GM23338 (cell line): ENCODE measurements around the gene AKAP13. TPM values are rescaled to one million over a fixed set of nuclear protein-coding genes. Genes with fewer than 3 reads are reported as not detected.

Experiments
- ATAC-seq: fragments of 200-7000 bp; cut with Tn5 transposase; 3 replicates; pipeline ENCODE4 v1.9.1; 2020
- DNase-seq: peaks from one replicate; pipeline ENCODE4 v3.0.0-alpha.2; 2015; ENCODE audit warnings: low spot score
- H2AFZ ChIP-seq: fragments of 200-600 bp; sonication (generic); 2 replicates; pipeline ENCODE4 v1.8.0; 2016; ENCODE audit warnings: antibody characterized with exemption, mild to moderate bottlenecking, moderate library complexity
- H3F3A ChIP-seq: fragments of 200-600 bp; sonication (generic); replicated peaks from 2 replicates; pipeline ENCODE4 v1.8.0; 2017; ENCODE audit warnings: antibody characterized with exemption, mixed run types, low read depth
- H3K27ac ChIP-seq: fragments of 200-600 bp; sonication (generic); 2 replicates; pipeline ENCODE4 v1.6.1; 2016; ENCODE audit warnings: low read depth
- H3K27me3 ChIP-seq: fragments of 200-600 bp; sonication (generic); 2 replicates; pipeline ENCODE4 v1.8.0; 2016; ENCODE audit warnings: mild to moderate bottlenecking, mixed run types, moderate library complexity; ENCODE audit not compliant: insufficient read depth
- H3K36me3 ChIP-seq: fragments of 200-600 bp; sonication (generic); 2 replicates; pipeline ENCODE4 v1.8.0; 2016; ENCODE audit warnings: mild to moderate bottlenecking; ENCODE audit not compliant: insufficient read depth
- H3K4me1 ChIP-seq: fragments of 200-600 bp; sonication (generic); 2 replicates; pipeline ENCODE4 v1.8.0; 2016; ENCODE audit warnings: mild to moderate bottlenecking, moderate library complexity; ENCODE audit not compliant: insufficient read depth
- H3K4me2 ChIP-seq: fragments of 200-600 bp; sonication (generic); 2 replicates; pipeline ENCODE4 v1.7.1; 2017; ENCODE audit warnings: mixed run types
- H3K4me3 ChIP-seq: fragments of 200-600 bp; sonication (generic); 2 replicates; pipeline ENCODE4 v1.6.1; 2016; ENCODE audit warnings: mixed run types
- H3K79me2 ChIP-seq: fragments of 200-600 bp; sonication (generic); replicated peaks from 2 replicates; pipeline ENCODE4 v1.8.0; 2017; ENCODE audit warnings: mild to moderate bottlenecking; ENCODE audit not compliant: insufficient read depth
- H3K9me2 ChIP-seq: fragments of 200-600 bp; sonication (generic); 2 replicates; pipeline ENCODE4 v1.8.0; 2017; ENCODE audit not compliant: insufficient read depth
- H4K20me1 ChIP-seq: fragments of 200-600 bp; sonication (generic); replicated peaks from 2 replicates; pipeline ENCODE4 v1.8.0; 2017; ENCODE audit warnings: mild to moderate bottlenecking; ENCODE audit not compliant: insufficient read depth
- H3K27ac Mint-ChIP-seq: 2 replicates; pipeline ENCODE4 v1.8.0; 2020; ENCODE audit warnings: inconsistent platforms, mild to moderate bottlenecking, moderate library complexity, mixed read lengths
- H3K27me3 Mint-ChIP-seq: 3 replicates; pipeline ENCODE4 v1.8.0; 2022; ENCODE audit warnings: low read depth, mild to moderate bottlenecking, moderate library complexity, mixed read lengths, inconsistent platforms; ENCODE audit not compliant: insufficient read depth, poor library complexity
- H3K36me3 Mint-ChIP-seq: 3 replicates; pipeline ENCODE4 v1.8.0; 2021; ENCODE audit warnings: low read depth, mild to moderate bottlenecking, inconsistent platforms, moderate library complexity, mixed read lengths
- H3K4me1 Mint-ChIP-seq: 3 replicates; pipeline ENCODE4 v1.8.0; 2020; ENCODE audit warnings: mild to moderate bottlenecking, inconsistent platforms, mixed read lengths
- H3K4me3 Mint-ChIP-seq: 3 replicates; pipeline ENCODE4 v1.8.0; 2021; ENCODE audit warnings: moderate library complexity, mild to moderate bottlenecking, inconsistent platforms, mixed read lengths
- H3K9me3 Mint-ChIP-seq: 3 replicates; pipeline ENCODE4 v1.8.0; 2020; ENCODE audit warnings: moderate library complexity, mild to moderate bottlenecking, inconsistent platforms, mixed read lengths
- CREB1 ChIP-seq: fragments of 250-450 bp; sonication (Bioruptor Pico); IDR thresholded peaks from 2 replicates; pipeline ENCODE4 v1.5.0; 2020; ENCODE audit warnings: low read depth, mild to moderate bottlenecking, moderate library complexity
- EZH2 ChIP-seq: fragments of 200-600 bp; sonication (generic); IDR thresholded peaks from one replicate; pipeline ENCODE4 v1.8.0; 2017; ENCODE audit warnings: antibody characterized with exemption, mild to moderate bottlenecking, low read depth; ENCODE audit not compliant: unreplicated experiment
- EZH2phosphoT487 ChIP-seq: fragments of 200-600 bp; sonication (generic); IDR thresholded peaks from one replicate; pipeline ENCODE4 v1.8.1; 2018; ENCODE audit warnings: antibody characterized with exemption; ENCODE audit not compliant: unreplicated experiment
- JUNB ChIP-seq: IDR thresholded peaks from one replicate; pipeline ENCODE4 v1.6.1; 2016; ENCODE audit warnings: antibody characterized with exemption; ENCODE audit not compliant: unreplicated experiment
- NANOG ChIP-seq: IDR thresholded peaks from 2 replicates; pipeline ENCODE4 v1.6.1; 2016; ENCODE audit warnings: antibody characterized with exemption, borderline replicate concordance
- POLR2AphosphoS5 ChIP-seq: IDR thresholded peaks from 2 replicates; pipeline ENCODE4 v1.6.1; 2016; ENCODE audit warnings: antibody characterized with exemption, low read depth
- STAT1 ChIP-seq: IDR thresholded peaks from one replicate; pipeline ENCODE4 v1.6.1; 2016; ENCODE audit warnings: antibody characterized with exemption; ENCODE audit not compliant: unreplicated experiment
- ZNF114 ChIP-seq: fragments of 250-450 bp; sonication (Bioruptor Pico); IDR thresholded peaks from 2 replicates; pipeline ENCODE4 v1.5.0; 2020; ENCODE audit warnings: mild to moderate bottlenecking, moderate library complexity
- ZNF331 ChIP-seq: fragments of 250-450 bp; sonication (Bioruptor Pico); IDR thresholded peaks from 2 replicates; pipeline ENCODE4 v1.5.0; 2020; ENCODE audit warnings: low read depth, mild to moderate bottlenecking, moderate library complexity
- polyA plus RNA-seq: library from polyadenylated mRNA; unstranded; fragments of >200 nt; fragmentation: Nextera tagmentation; extraction: Ambion mirVana; gene quantifications from 2 replicates; pipeline ENCODE4 v1.2.1, GENCODE V29; 2016
- total RNA-seq: library from RNA; depleted of rRNA; stranded (reverse); fragments of >200 nt; shearing (Covaris generic); gene quantifications from 2 replicates; pipeline ENCODE4 v1.2.3, GENCODE V29; 2014
- TF ChIP-seq, protein P1 (sequence below), 2 experiments: fragments of 200-600 bp in 1 of 2; sonication (generic) in 1 of 2; conservative IDR thresholded peaks; 2 replicates each; pipeline versions ENCODE4 v1.5.1 to v1.6.1; 2016 to 2017; ENCODE audit warnings: antibody characterized with exemption in 2 of 2, low read depth in 2 of 2, mild to moderate bottlenecking in 2 of 2, moderate library complexity in 1 of 2
- TF ChIP-seq, protein P2 (sequence below): fragments of 250-450 bp; sonication (Bioruptor Pico); IDR thresholded peaks from 2 replicates; pipeline ENCODE4 v1.5.0; 2020; ENCODE audit warnings: mild to moderate bottlenecking, moderate library complexity
- TF ChIP-seq, protein P3 (sequence below): IDR thresholded peaks from one replicate; pipeline ENCODE4 v1.6.1; 2018; ENCODE audit warnings: antibody characterized with exemption; ENCODE audit not compliant: unreplicated experiment
- TF ChIP-seq, protein P4 (sequence below): IDR thresholded peaks from 2 replicates; pipeline ENCODE4 v1.6.1; 2016; ENCODE audit warnings: antibody characterized with exemption

AKAP13 gene
- total and polyA plus RNA-seq, 2 experiments from 2014 or later, result 46.2 to 60.7 TPM

DNA sequence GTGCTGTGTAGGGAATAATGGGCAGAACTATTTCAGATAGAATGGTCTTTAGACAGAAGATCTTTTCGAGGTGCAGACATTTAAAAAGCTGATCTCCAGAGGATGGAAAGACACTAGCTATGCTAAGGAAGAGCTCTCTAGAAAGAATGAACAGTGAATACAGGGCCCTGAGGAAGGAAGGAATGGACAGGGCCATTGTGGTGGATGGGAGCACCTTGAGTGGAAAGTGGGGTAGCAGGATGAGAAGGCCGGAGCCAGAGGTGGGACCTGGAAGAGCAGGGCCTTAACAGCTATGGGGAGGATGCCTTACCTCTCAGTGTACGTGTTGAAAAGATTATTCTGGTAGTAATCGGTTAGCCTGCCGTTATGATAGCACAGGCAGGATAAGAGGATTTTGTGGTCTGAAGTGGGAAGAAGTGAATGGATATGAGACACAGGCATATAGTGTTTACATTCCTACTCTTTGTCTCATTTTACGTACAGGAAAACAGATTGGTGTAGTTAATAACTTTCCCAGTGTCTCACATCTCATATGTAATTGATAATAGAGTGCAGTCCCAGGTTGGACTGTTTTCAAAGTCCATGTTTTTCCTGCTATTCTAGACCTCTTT lies 241.9 kb downstream of the AKAP13 start:
- Histone ChIP-seq H3K27ac (no peak overlapping the region), H3K4me2 (no peak overlapping the region), H2AFZ (no peak overlapping the region), H3K36me3 (no peaks in the 10 kb centered on the region), H3K9me2 (no peaks in the 10 kb centered on the region), H4K20me1 (peaks cover 6% of the 10 kb centered on the region; the same call in 1 of the 2 replicates), H3K4me3 (no peak overlapping the region), H3K4me1 (peaks cover 35% of the 10 kb centered on the region), H3K27me3 (no peaks in the 10 kb centered on the region), H3F3A (no peaks in the 10 kb centered on the region), H3K79me2 (peaks cover 10% of the 10 kb centered on the region)
- TF ChIP-seq ZNF331 (CRISPR knock-in tag) (no peak), JUNB (no peak), NANOG (no peak), POLR2AphosphoS5 (no peak), ZNF114 (CRISPR knock-in tag) (no peak), EZH2phosphoT487 (no peak), STAT1 (no peak), EZH2 (no peak), CREB1 (no peak)
- TF ChIP-seq, protein P1, sequence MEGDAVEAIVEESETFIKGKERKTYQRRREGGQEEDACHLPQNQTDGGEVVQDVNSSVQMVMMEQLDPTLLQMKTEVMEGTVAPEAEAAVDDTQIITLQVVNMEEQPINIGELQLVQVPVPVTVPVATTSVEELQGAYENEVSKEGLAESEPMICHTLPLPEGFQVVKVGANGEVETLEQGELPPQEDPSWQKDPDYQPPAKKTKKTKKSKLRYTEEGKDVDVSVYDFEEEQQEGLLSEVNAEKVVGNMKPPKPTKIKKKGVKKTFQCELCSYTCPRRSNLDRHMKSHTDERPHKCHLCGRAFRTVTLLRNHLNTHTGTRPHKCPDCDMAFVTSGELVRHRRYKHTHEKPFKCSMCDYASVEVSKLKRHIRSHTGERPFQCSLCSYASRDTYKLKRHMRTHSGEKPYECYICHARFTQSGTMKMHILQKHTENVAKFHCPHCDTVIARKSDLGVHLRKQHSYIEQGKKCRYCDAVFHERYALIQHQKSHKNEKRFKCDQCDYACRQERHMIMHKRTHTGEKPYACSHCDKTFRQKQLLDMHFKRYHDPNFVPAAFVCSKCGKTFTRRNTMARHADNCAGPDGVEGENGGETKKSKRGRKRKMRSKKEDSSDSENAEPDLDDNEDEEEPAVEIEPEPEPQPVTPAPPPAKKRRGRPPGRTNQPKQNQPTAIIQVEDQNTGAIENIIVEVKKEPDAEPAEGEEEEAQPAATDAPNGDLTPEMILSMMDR (conservative IDR thresholded peaks at IDR 0.05; ENCODE audit: low read depth in 2 of 2), result no peak
- TF ChIP-seq, protein P2, sequence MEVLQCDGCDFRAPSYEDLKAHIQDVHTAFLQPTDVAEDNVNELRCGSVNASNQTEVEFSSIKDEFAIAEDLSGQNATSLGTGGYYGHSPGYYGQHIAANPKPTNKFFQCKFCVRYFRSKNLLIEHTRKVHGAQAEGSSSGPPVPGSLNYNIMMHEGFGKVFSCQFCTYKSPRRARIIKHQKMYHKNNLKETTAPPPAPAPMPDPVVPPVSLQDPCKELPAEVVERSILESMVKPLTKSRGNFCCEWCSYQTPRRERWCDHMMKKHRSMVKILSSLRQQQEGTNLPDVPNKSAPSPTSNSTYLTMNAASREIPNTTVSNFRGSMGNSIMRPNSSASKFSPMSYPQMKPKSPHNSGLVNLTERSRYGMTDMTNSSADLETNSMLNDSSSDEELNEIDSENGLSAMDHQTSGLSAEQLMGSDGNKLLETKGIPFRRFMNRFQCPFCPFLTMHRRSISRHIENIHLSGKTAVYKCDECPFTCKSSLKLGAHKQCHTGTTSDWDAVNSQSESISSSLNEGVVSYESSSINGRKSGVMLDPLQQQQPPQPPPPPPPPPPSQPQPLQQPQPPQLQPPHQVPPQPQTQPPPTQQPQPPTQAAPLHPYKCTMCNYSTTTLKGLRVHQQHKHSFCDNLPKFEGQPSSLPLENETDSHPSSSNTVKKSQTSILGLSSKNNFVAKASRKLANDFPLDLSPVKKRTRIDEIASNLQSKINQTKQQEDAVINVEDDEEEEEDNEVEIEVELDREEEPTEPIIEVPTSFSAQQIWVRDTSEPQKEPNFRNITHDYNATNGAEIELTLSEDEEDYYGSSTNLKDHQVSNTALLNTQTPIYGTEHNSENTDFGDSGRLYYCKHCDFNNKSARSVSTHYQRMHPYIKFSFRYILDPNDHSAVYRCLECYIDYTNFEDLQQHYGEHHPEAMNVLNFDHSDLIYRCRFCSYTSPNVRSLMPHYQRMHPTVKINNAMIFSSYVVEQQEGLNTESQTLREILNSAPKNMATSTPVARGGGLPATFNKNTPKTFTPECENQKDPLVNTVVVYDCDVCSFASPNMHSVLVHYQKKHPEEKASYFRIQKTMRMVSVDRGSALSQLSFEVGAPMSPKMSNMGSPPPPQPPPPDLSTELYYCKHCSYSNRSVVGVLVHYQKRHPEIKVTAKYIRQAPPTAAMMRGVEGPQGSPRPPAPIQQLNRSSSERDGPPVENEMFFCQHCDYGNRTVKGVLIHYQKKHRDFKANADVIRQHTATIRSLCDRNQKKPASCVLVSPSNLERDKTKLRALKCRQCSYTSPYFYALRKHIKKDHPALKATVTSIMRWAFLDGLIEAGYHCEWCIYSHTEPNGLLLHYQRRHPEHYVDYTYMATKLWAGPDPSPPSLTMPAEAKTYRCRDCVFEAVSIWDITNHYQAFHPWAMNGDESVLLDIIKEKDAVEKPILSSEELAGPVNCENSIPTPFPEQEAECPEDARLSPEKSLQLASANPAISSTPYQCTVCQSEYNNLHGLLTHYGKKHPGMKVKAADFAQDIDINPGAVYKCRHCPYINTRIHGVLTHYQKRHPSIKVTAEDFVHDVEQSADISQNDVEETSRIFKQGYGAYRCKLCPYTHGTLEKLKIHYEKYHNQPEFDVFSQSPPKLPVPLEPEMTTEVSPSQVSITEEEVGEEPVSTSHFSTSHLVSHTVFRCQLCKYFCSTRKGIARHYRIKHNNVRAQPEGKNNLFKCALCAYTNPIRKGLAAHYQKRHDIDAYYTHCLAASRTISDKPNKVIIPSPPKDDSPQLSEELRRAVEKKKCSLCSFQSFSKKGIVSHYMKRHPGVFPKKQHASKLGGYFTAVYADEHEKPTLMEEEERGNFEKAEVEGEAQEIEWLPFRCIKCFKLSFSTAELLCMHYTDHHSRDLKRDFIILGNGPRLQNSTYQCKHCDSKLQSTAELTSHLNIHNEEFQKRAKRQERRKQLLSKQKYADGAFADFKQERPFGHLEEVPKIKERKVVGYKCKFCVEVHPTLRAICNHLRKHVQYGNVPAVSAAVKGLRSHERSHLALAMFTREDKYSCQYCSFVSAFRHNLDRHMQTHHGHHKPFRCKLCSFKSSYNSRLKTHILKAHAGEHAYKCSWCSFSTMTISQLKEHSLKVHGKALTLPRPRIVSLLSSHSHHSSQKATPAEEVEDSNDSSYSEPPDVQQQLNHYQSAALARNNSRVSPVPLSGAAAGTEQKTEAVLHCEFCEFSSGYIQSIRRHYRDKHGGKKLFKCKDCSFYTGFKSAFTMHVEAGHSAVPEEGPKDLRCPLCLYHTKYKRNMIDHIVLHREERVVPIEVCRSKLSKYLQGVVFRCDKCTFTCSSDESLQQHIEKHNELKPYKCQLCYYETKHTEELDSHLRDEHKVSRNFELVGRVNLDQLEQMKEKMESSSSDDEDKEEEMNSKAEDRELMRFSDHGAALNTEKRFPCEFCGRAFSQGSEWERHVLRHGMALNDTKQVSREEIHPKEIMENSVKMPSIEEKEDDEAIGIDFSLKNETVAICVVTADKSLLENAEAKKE (CRISPR knock-in tag), result no peak
- TF ChIP-seq, protein P3, sequence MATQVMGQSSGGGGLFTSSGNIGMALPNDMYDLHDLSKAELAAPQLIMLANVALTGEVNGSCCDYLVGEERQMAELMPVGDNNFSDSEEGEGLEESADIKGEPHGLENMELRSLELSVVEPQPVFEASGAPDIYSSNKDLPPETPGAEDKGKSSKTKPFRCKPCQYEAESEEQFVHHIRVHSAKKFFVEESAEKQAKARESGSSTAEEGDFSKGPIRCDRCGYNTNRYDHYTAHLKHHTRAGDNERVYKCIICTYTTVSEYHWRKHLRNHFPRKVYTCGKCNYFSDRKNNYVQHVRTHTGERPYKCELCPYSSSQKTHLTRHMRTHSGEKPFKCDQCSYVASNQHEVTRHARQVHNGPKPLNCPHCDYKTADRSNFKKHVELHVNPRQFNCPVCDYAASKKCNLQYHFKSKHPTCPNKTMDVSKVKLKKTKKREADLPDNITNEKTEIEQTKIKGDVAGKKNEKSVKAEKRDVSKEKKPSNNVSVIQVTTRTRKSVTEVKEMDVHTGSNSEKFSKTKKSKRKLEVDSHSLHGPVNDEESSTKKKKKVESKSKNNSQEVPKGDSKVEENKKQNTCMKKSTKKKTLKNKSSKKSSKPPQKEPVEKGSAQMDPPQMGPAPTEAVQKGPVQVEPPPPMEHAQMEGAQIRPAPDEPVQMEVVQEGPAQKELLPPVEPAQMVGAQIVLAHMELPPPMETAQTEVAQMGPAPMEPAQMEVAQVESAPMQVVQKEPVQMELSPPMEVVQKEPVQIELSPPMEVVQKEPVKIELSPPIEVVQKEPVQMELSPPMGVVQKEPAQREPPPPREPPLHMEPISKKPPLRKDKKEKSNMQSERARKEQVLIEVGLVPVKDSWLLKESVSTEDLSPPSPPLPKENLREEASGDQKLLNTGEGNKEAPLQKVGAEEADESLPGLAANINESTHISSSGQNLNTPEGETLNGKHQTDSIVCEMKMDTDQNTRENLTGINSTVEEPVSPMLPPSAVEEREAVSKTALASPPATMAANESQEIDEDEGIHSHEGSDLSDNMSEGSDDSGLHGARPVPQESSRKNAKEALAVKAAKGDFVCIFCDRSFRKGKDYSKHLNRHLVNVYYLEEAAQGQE, result no peak
- TF ChIP-seq, protein P4, sequence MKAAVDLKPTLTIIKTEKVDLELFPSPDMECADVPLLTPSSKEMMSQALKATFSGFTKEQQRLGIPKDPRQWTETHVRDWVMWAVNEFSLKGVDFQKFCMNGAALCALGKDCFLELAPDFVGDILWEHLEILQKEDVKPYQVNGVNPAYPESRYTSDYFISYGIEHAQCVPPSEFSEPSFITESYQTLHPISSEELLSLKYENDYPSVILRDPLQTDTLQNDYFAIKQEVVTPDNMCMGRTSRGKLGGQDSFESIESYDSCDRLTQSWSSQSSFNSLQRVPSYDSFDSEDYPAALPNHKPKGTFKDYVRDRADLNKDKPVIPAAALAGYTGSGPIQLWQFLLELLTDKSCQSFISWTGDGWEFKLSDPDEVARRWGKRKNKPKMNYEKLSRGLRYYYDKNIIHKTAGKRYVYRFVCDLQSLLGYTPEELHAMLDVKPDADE, result no peak
- DNase-seq, result no peak
- peak overlapping the region; percentile 2; the same call in 1 of the 2 replicates for H3K27ac Mint-ChIP-seq
- no peaks in the 10 kb centered on the region for H3K9me3 Mint-ChIP-seq
- H3K27me3 Mint-ChIP-seq, result peaks cover 6% of the 10 kb centered on the region
- ATAC-seq, result no peak
- H3K4me3 Mint-ChIP-seq, result no peak overlapping the region
- no peaks in the 10 kb centered on the region for H3K4me1 Mint-ChIP-seq
- no peaks in the 10 kb centered on the region for H3K36me3 Mint-ChIP-seq
